Heart left ventricle (tissue), 16 donors: ENCODE data around the gene TTLL11. TPM values are rescaled to one million over a fixed set of nuclear protein-coding genes. Genes with fewer than 3 reads are reported as not detected.
A peak's percentile ranks its signal among the peaks of the same experiment; 100 is the strongest.

ENCODE experiments used
- ATAC-seq, 4 donors: fragments of 200-7000 bp; cut with Tn5 transposase; one replicate each; pipeline ENCODE4 v1.9.1; 2020 to 2022; ENCODE audit warnings: moderate library complexity in 4 of 4, mild to moderate bottlenecking in 3 of 4, moderate number of reproducible peaks in 1 of 4
- DNase-seq, 5 donors: peaks; one replicate each; pipeline ENCODE4 v3.0.0-alpha.2; 2020
- H3K27ac ChIP-seq, 12 donors: fragments of 200-600 bp; sonication (generic) in 4 of 12; one replicate each; pipeline versions ENCODE4 v1.5.0 to v1.8.0; 2016 to 2022; ENCODE audit warnings: mild to moderate bottlenecking in 2 of 12
- H3K27me3 ChIP-seq, 9 donors: fragments of 200-600 bp; sonication (generic) in 2 of 9; one replicate each; pipeline versions ENCODE4 v1.5.1 to v1.8.0; 2016 to 2022; ENCODE audit warnings: mild to moderate bottlenecking in 3 of 9
- H3K36me3 ChIP-seq, 9 donors: fragments of 200-600 bp; sonication (generic) in 2 of 9; one replicate each; pipeline versions ENCODE4 v1.5.0 to v1.8.0; 2018 to 2022; ENCODE audit warnings: mild to moderate bottlenecking in 2 of 9
- H3K4me1 ChIP-seq, 12 donors: fragments of 200-600 bp; sonication (generic) in 4 of 12; one replicate each; pipeline versions ENCODE4 v1.5.0 to v1.8.0; 2016 to 2022; ENCODE audit warnings: mild to moderate bottlenecking in 3 of 12
- H3K4me3 ChIP-seq, 12 donors: fragments of 200-600 bp; sonication (generic) in 4 of 12; one replicate each; pipeline versions ENCODE4 v1.5.0 to v1.8.0; 2017 to 2022; ENCODE audit warnings: mild to moderate bottlenecking in 9 of 12, moderate library complexity in 4 of 12
- H3K9me3 ChIP-seq, 12 donors: fragments of 200-600 bp; sonication (generic) in 4 of 12; one replicate each; pipeline versions ENCODE4 v1.5.0 to v1.8.0; 2016 to 2022; ENCODE audit warnings: mild to moderate bottlenecking in 1 of 12
- POLR2A ChIP-seq, 2 donors: fragments of 450-650 bp; IDR thresholded peaks; one replicate each; pipeline ENCODE4 v1.6.1; 2017; ENCODE audit warnings: antibody characterized with exemption in 2 of 2, mild to moderate bottlenecking in 2 of 2, moderate library complexity in 2 of 2
- WGBS, 4 donors: extraction: QIAGEN DNeasy Blood & Tissue Kit in 2 of 4; methylation state at CpG; one replicate each; pipeline versions ENCODE4 v1.1.5 to v1.1.7; 2013 to 2018; 5-methylcytosine and 5-hydroxymethylcytosine counted together
- intact Hi-C, 10 donors: fragments of 100-400 bp; cut with DNase I; formaldehyde crosslinking; loops; one replicate each; pipeline versions ENCODE4 v1.11.1 to v1.14.2; 2022
- polyA plus RNA-seq, 2 donors: library from polyadenylated mRNA; stranded (reverse); fragments of 200-250 nt; gene quantifications; one replicate each; pipeline ENCODE4 v1.2.3, GENCODE V29; 2013
- total RNA-seq, 9 donors: library from RNA; depleted of rRNA in 2 of 9; stranded (reverse); fragments of >200 nt in 2 of 9; fragmentation: NEBNext Ultra II Directional in 3 of 9; extraction: Animal tissue kit (Norgen Biotek cat#: 25700) in 3 of 9; gene quantifications; one replicate each; pipeline versions ENCODE4 v1.1.0 to v1.2.4, GENCODE V29; 2016 to 2023
- TF ChIP-seq, protein P1 (sequence below), 12 donors: fragments of 200-600 bp; sonication (generic) in 4 of 12; IDR thresholded peaks; one replicate each; pipeline versions ENCODE4 v1.5.0 to v1.8.0; 2018 to 2022; ENCODE audit warnings: antibody characterized with exemption in 12 of 12, mild to moderate bottlenecking in 5 of 12
- donor health status: ischemic (EF 13 %, LVEDD 7.1; RV severe dilation, severe dysfunction).
- donor health status: healthy with polysubstance abuse.
- donor health status: DM: no; HTN: yes; CAD: no.
- donor health status: DM: no; HTN: no; CAD: no.
- donor health status: ischemic (EF 25% LVEDD 6.9; RV normal size, moderate dysfunction).
- donor health status: ischemic (EF 25% LVEDD 5.7; RV mildly dilated, moderate dysfunction).
- donor health status: healthy.
- donor health status: DM: yes; HTN: yes; CAD: no.
- donor health status: ischemic (EF 35%, LVEDD 5.7; RV mildly dilated, moderate dysfunction).
- donor health status: nonischemic (EF 11% LVEDD 7.7; RV severe dilation, severe dysfunction).
- donor health status: DM: yes; HTN: yes; CAD: no.
- donor health status: PGD.
- donor health status: ischemic (EF 29% LVEDD 5.4; RV normal size, mild dysfunction).
- donor health status: nonischemic (EF 23%, LVEDD 6.1; RV moderate dilation, normal function).

Gene TTLL11
- total and polyA plus RNA-seq, 11 donors: 2.7 to 10.9 (median 7.9) TPM

GRCh38 chr9:121823451-121824169, 269.5 kb downstream of the TTLL11 start:
- DNase-seq (no peak), ATAC-seq (no peak)
- no peak overlapping the region for H3K4me3 ChIP-seq
- H3K27ac ChIP-seq: no peak overlapping the region
- H3K4me1 ChIP-seq: peaks cover 0 to 14% (median 1%) of the 10 kb centered on the region in 12 donors
- no peaks in the 10 kb centered on the region for H3K36me3 ChIP-seq
- TF ChIP-seq POLR2A (IDR thresholded peaks at IDR 0.05): no peak
- TF ChIP-seq, protein P1, sequence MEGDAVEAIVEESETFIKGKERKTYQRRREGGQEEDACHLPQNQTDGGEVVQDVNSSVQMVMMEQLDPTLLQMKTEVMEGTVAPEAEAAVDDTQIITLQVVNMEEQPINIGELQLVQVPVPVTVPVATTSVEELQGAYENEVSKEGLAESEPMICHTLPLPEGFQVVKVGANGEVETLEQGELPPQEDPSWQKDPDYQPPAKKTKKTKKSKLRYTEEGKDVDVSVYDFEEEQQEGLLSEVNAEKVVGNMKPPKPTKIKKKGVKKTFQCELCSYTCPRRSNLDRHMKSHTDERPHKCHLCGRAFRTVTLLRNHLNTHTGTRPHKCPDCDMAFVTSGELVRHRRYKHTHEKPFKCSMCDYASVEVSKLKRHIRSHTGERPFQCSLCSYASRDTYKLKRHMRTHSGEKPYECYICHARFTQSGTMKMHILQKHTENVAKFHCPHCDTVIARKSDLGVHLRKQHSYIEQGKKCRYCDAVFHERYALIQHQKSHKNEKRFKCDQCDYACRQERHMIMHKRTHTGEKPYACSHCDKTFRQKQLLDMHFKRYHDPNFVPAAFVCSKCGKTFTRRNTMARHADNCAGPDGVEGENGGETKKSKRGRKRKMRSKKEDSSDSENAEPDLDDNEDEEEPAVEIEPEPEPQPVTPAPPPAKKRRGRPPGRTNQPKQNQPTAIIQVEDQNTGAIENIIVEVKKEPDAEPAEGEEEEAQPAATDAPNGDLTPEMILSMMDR (IDR thresholded peaks at IDR 0.05): no peak
- WGBS, 4 donors: 94 to 97% (median 95%) methylated on average over 13 of the region's 13 CpGs
- H3K9me3 ChIP-seq: no peaks in the 10 kb centered on the region
- intact Hi-C loops: no loop called here
- no peaks in the 10 kb centered on the region for H3K27me3 ChIP-seq

DNA sequence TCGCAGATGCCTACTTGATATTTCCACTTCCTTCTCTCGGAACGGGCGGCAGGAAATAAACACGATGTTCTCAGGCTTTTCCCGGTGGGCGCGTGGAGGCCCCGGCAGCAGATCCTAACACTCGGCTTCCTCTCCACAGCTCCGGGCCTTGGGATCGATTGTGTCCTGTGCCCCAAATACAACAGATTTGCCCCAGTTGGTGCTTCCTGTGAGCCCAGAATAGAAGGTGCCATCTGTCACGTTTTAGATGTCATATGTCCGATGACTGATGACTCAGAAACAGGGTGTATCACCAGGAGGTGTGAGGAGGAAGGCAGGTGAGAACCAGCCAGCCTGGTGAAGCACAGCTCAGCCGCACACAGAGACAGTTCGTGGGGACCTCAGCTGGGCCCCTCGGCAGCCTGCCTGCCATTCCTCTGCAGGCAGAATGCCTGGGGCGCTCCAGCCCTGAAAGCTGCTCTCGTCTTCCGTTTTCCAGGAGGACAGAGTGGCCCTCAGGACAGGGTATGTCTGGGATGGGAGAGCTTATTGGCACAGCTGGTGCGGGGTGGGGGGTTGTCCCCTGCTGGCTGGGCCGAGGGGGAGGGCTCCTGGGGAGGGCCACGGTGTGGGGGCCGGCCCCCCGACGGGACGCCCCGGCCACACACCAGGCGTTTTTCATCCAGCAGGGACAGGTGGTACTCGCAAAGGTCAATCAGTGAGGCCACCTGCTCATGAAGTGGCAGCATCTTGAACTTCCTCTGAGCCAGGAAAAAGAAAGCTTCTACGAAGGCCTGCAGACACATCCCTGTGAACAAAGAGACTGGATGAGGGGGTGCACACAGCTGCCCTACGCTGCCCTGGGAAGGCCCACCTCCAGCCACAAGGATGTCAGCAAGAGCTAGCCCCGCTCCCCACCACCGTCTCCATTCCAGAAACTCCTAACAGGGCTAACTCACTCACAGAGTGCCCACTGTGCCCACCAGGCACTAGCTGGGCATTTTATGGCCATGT, 270.7 kb downstream of the TTLL11 start:
- intact Hi-C loops: no loop called here
- Histone ChIP-seq H3K36me3 (no peaks in the 10 kb centered on the region), H3K4me3 (no peak overlapping the region), H3K4me1 (peaks cover 0 to 14% (median 1%) of the 10 kb centered on the region in 12 donors), H3K27ac (no peak overlapping the region), H3K9me3 (no peaks in the 10 kb centered on the region), H3K27me3 (no peaks in the 10 kb centered on the region)
- 62 to 82% (median 80%) methylated on average over 24 to 34 of the region's 34 CpGs for WGBS, 4 donors
- TF ChIP-seq, protein P1 (IDR thresholded peaks at IDR 0.05): no peak
- no peak for TF ChIP-seq POLR2A (IDR thresholded peaks at IDR 0.05)
- ATAC-seq: no peak
- DNase-seq: peak in 1 of 5 donors; percentile 59

DNA sequence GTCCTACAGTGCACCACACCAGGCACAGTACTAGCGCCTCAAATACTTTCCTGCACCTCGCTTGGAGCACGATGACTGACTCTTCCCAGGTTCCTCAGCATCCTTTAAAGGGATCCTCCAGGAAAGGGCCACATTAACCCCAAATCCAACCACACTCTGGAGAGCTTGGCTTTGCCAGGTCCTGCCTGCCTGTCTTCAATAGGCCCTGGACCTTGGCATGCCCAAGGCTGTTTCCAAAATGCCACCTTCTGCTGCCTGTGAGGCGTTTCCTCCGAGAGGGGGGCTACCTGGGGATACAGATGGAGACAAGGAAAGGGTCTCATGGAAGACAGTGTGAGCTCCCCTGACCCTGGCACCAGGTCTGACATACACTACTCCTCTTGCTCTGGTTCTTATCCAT, 271.8 kb downstream of the TTLL11 start:
- no peak for ATAC-seq
- 86 to 94% (median 93%) methylated on average over 5 of the region's 5 CpGs for WGBS, 4 donors
- peak in 1 of 5 donors; percentile 16 for DNase-seq
- Histone ChIP-seq H3K27me3 (no peaks in the 10 kb centered on the region), H3K4me3 (no peak overlapping the region), H3K36me3 (no peaks in the 10 kb centered on the region), H3K27ac (no peak overlapping the region), H3K9me3 (no peaks in the 10 kb centered on the region), H3K4me1 (peaks cover 0 to 14% (median 1%) of the 10 kb centered on the region in 12 donors)
- TF ChIP-seq, protein P1 (IDR thresholded peaks at IDR 0.05): no peak
- no peak for TF ChIP-seq POLR2A (IDR thresholded peaks at IDR 0.05)
- intact Hi-C loops: no loop called here
